HAP-1 (cell line): ENCODE measurements around the gene OSBPL9.

Experiments used
- DNase-seq, 2 experiments: peaks; one replicate each; pipeline ENCODE4 v3.0.0-alpha.2; 2016 to 2020; ENCODE audit warnings: low spot score in 2 of 2
- H3K27me3 ChIP-seq: fragments of 250-450 bp; sonication (Bioruptor Pico); 2 replicates; pipeline ENCODE4 v1.5.1; 2020; ENCODE audit warnings: low read depth, mild to moderate bottlenecking, moderate library complexity
- H3K36me3 ChIP-seq: fragments of 250-450 bp; sonication (Bioruptor Pico); replicated peaks from 2 replicates; pipeline ENCODE4 v1.5.1; 2020; ENCODE audit warnings: mild to moderate bottlenecking
- H3K4me1 ChIP-seq: fragments of 250-450 bp; sonication (Bioruptor Pico); 2 replicates; pipeline ENCODE4 v1.5.1; 2020; ENCODE audit warnings: mild to moderate bottlenecking
- H3K4me3 ChIP-seq: fragments of 250-450 bp; sonication (Bioruptor Pico); 2 replicates; pipeline ENCODE4 v1.5.1; 2020; ENCODE audit warnings: mild to moderate bottlenecking, moderate library complexity
- H3K9me3 ChIP-seq: fragments of 250-450 bp; sonication (Bioruptor Pico); 2 replicates; pipeline ENCODE4 v1.5.1; 2020; ENCODE audit warnings: mild to moderate bottlenecking, moderate library complexity
- in situ Hi-C: fragments of 300-500 bp; cut with MboI; formaldehyde crosslinking; loops from 3 replicates; pipeline ENCODE4 v1.14.3; 2020; ENCODE audit warnings: low sequenced_read_pairs, inconsistent platforms, mixed read lengths

OSBPL9 gene

GRCh38 chr1:51621161-51621560 is 4.3 kb downstream of the OSBPL9 start:
- Histone ChIP-seq H3K4me3 (no peak overlapping the region), H3K27me3 (no peaks in the 10 kb centered on the region), H3K9me3 (no peaks in the 10 kb centered on the region), H3K4me1 (peaks cover 35% of the 10 kb centered on the region), H3K36me3 (no peaks in the 10 kb centered on the region)
- no peak for DNase-seq
- in situ Hi-C loops: no loop called here

GRCh38 chr1:51621841-51622454 is 5.1 kb downstream of the OSBPL9 start:
- peaks cover 35% of the 10 kb centered on the region for H3K4me1 ChIP-seq
- DNase-seq: no peak
- in situ Hi-C loops: no loop called here
- H3K36me3 ChIP-seq: no peaks in the 10 kb centered on the region
- H3K27me3 ChIP-seq: no peaks in the 10 kb centered on the region
- H3K4me3 ChIP-seq: no peak overlapping the region
- H3K9me3 ChIP-seq: no peaks in the 10 kb centered on the region

GRCh38 chr1:51622455-51622913 is 5.6 kb downstream of the OSBPL9 start:
- Histone ChIP-seq H3K4me3 (no peak overlapping the region), H3K27me3 (no peaks in the 10 kb centered on the region), H3K4me1 (peaks cover 35% of the 10 kb centered on the region), H3K36me3 (no peaks in the 10 kb centered on the region), H3K9me3 (no peaks in the 10 kb centered on the region)
- no peak for DNase-seq
- in situ Hi-C loops: no loop called here

GRCh38 chr1:51623025-51623424 is 6.1 kb downstream of the OSBPL9 start:
- H3K4me3 ChIP-seq: no peak overlapping the region
- peaks cover 36% of the 10 kb centered on the region for H3K4me1 ChIP-seq
- no peaks in the 10 kb centered on the region for H3K9me3 ChIP-seq
- no peaks in the 10 kb centered on the region for H3K36me3 ChIP-seq
- H3K27me3 ChIP-seq: no peaks in the 10 kb centered on the region
- in situ Hi-C loops: no loop called here
- DNase-seq: no peak

GRCh38 chr1:51623450-51623849 is 6.6 kb downstream of the OSBPL9 start:
- Histone ChIP-seq H3K4me1 (peaks cover 35% of the 10 kb centered on the region), H3K27me3 (no peaks in the 10 kb centered on the region), H3K9me3 (no peaks in the 10 kb centered on the region), H3K36me3 (no peaks in the 10 kb centered on the region), H3K4me3 (no peak overlapping the region)
- no peak for DNase-seq
- in situ Hi-C loops: no loop called here

- H3K4me3 ChIP-seq: no peak overlapping the region
- H3K36me3 ChIP-seq: no peaks in the 10 kb centered on the region
- in situ Hi-C loops: no loop called here
- DNase-seq: peak in 1 of 2 experiments; percentile 76
- no peaks in the 10 kb centered on the region for H3K27me3 ChIP-seq
- H3K4me1 ChIP-seq: peaks cover 42% of the 10 kb centered on the region
- no peaks in the 10 kb centered on the region for H3K9me3 ChIP-seq
These were observed 8.0 kb downstream of the OSBPL9 start for GRCh38 chr1:51624855-51625254.

GRCh38 chr1:51627672-51628071 is 10.8 kb downstream of the OSBPL9 start:
- in situ Hi-C loops: no loop called here
- Histone ChIP-seq H3K4me1 (peaks cover 38% of the 10 kb centered on the region), H3K27me3 (no peaks in the 10 kb centered on the region), H3K4me3 (no peak overlapping the region), H3K36me3 (no peaks in the 10 kb centered on the region), H3K9me3 (no peaks in the 10 kb centered on the region)
- peak; percentile 28 to 56 for DNase-seq

GRCh38 chr1:51628715-51629590 is 12.1 kb downstream of the OSBPL9 start:
- in situ Hi-C loops: no loop called here
- Histone ChIP-seq H3K36me3 (no peaks in the 10 kb centered on the region), H3K4me3 (no peak overlapping the region), H3K4me1 (peaks cover 34% of the 10 kb centered on the region), H3K9me3 (no peaks in the 10 kb centered on the region), H3K27me3 (no peaks in the 10 kb centered on the region)
- peak; percentile 35 to 58 for DNase-seq

- no peaks in the 10 kb centered on the region for H3K36me3 ChIP-seq
- no peak for DNase-seq
- H3K4me1 ChIP-seq: peaks cover 24% of the 10 kb centered on the region
- no peaks in the 10 kb centered on the region for H3K27me3 ChIP-seq
- no peaks in the 10 kb centered on the region for H3K9me3 ChIP-seq
- in situ Hi-C loops: no loop called here
- H3K4me3 ChIP-seq: no peak overlapping the region
These were observed 13.0 kb downstream of the OSBPL9 start for GRCh38 chr1:51629918-51630317.

- Histone ChIP-seq H3K27me3 (no peaks in the 10 kb centered on the region), H3K9me3 (no peaks in the 10 kb centered on the region), H3K36me3 (no peaks in the 10 kb centered on the region), H3K4me1 (peaks cover 19% of the 10 kb centered on the region), H3K4me3 (no peak overlapping the region)
- no peak for DNase-seq
- in situ Hi-C loops: no loop called here
These were observed 13.5 kb downstream of the OSBPL9 start for GRCh38 chr1:51630393-51630792.

GRCh38 chr1:51630922-51631321 is 14.0 kb downstream of the OSBPL9 start:
- DNase-seq: no peak
- Histone ChIP-seq H3K9me3 (no peaks in the 10 kb centered on the region), H3K4me1 (peaks cover 15% of the 10 kb centered on the region), H3K27me3 (no peaks in the 10 kb centered on the region), H3K4me3 (no peak overlapping the region), H3K36me3 (no peaks in the 10 kb centered on the region)
- in situ Hi-C loops: no loop called here

- peaks cover 15% of the 10 kb centered on the region for H3K4me1 ChIP-seq
- H3K27me3 ChIP-seq: no peaks in the 10 kb centered on the region
- in situ Hi-C loops: no loop called here
- no peak overlapping the region for H3K4me3 ChIP-seq
- no peaks in the 10 kb centered on the region for H3K36me3 ChIP-seq
- no peaks in the 10 kb centered on the region for H3K9me3 ChIP-seq
- DNase-seq: no peak
These were observed 14.9 kb downstream of the OSBPL9 start for GRCh38 chr1:51631747-51632146.

- no peak for DNase-seq
These were observed 17.7 kb downstream of the OSBPL9 start for GRCh38 chr1:51634618-51635017.

GRCh38 chr1:51635615-51636014 is 18.7 kb downstream of the OSBPL9 start:
- Histone ChIP-seq H3K36me3 (no peaks in the 10 kb centered on the region), H3K27me3 (no peaks in the 10 kb centered on the region), H3K4me1 (peaks cover 6% of the 10 kb centered on the region), H3K4me3 (no peak overlapping the region), H3K9me3 (no peaks in the 10 kb centered on the region)
- in situ Hi-C loops: no loop called here
- no peak for DNase-seq

More at GRCh38 chr1:51634618-51635017, 17.7 kb downstream of the OSBPL9 start:
- Histone ChIP-seq H3K36me3 (no peaks in the 10 kb centered on the region), H3K9me3 (no peaks in the 10 kb centered on the region), H3K4me3 (no peak overlapping the region), H3K27me3 (no peaks in the 10 kb centered on the region), H3K4me1 (peaks cover 4% of the 10 kb centered on the region; the same call in 1 of the 2 replicates)
- in situ Hi-C loops: no loop called here
